Measurements from ENCODE around the gene LRRC4B. TPM values are rescaled to one million over a fixed set of nuclear protein-coding genes. Genes with fewer than 3 reads are reported as not detected.

LRRC4B gene
- total RNA-seq, 1 experiment from 2014 or later = 19.2 TPM

- in situ Hi-C loops (cut with HindIII; ENCODE audit: low sequenced_read_pairs) = no loop called here
Observed at GRCh38 chr19:50496189-50497021, 71.8 kb downstream of the LRRC4B start.

GRCh38 chr19:50495020-50495531 lies 73.2 kb downstream of the LRRC4B start:
- DNase-seq (ENCODE audit: low spot score) = no peak
- in situ Hi-C loops (cut with HindIII; ENCODE audit: low sequenced_read_pairs) = no loop called here

More at GRCh38 chr19:50496189-50497021, 71.8 kb downstream of the LRRC4B start:
- DNase-seq (ENCODE audit: low spot score) = peak; percentile 34

GRCh38 chr19:50494186-50495019 lies 73.8 kb downstream of the LRRC4B start:
- no peak for DNase-seq (ENCODE audit: low spot score)

GRCh38 chr19:50493171-50493570 lies 75.1 kb downstream of the LRRC4B start:
- in situ Hi-C loops (cut with HindIII; ENCODE audit: low sequenced_read_pairs) = no loop called here
- no peak for DNase-seq (ENCODE audit: low spot score)

More at GRCh38 chr19:50494186-50495019, 73.8 kb downstream of the LRRC4B start:
- in situ Hi-C loops (cut with HindIII; ENCODE audit: low sequenced_read_pairs) = no loop called here

GRCh38 chr19:50492303-50493052 lies 75.8 kb downstream of the LRRC4B start:
- DNase-seq (ENCODE audit: low spot score) = no peak
- in situ Hi-C loops (cut with HindIII; ENCODE audit: low sequenced_read_pairs) = no loop called here

GRCh38 chr19:50490991-50491472 lies 77.2 kb downstream of the LRRC4B start:
- DNase-seq (ENCODE audit: low spot score) = no peak
- in situ Hi-C loops (cut with HindIII; ENCODE audit: low sequenced_read_pairs) = no loop called here

- no peak for DNase-seq (ENCODE audit: low spot score)
- in situ Hi-C loops (cut with HindIII; ENCODE audit: low sequenced_read_pairs) = no loop called here
Observed at GRCh38 chr19:50490411-50490811, 77.8 kb downstream of the LRRC4B start.

- in situ Hi-C loops (cut with HindIII; ENCODE audit: low sequenced_read_pairs) = no loop called here
- DNase-seq (ENCODE audit: low spot score) = no peak
Observed at GRCh38 chr19:50489461-50490011, 78.7 kb downstream of the LRRC4B start.

GRCh38 chr19:50488389-50489194 lies 79.6 kb downstream of the LRRC4B start:
- in situ Hi-C loops (cut with HindIII; ENCODE audit: low sequenced_read_pairs) = no loop called here

GRCh38 chr19:50486823-50487515 lies 81.3 kb downstream of the LRRC4B start:
- in situ Hi-C loops (cut with HindIII; ENCODE audit: low sequenced_read_pairs) = no loop called here
- peak; percentile 33 for DNase-seq (ENCODE audit: low spot score)

More at GRCh38 chr19:50488389-50489194, 79.6 kb downstream of the LRRC4B start:
- DNase-seq (ENCODE audit: low spot score) = no peak

- no peak for DNase-seq (ENCODE audit: low spot score)
- in situ Hi-C loops (cut with HindIII; ENCODE audit: low sequenced_read_pairs) = no loop called here
Observed at GRCh38 chr19:50485284-50485955, 82.8 kb downstream of the LRRC4B start.

GRCh38 chr19:50482916-50483315 lies 85.3 kb downstream of the LRRC4B start:
- in situ Hi-C loops (cut with HindIII; ENCODE audit: low sequenced_read_pairs) = no loop called here
- no peak for DNase-seq (ENCODE audit: low spot score)

- in situ Hi-C loops (cut with HindIII; ENCODE audit: low sequenced_read_pairs) = no loop called here
- DNase-seq (ENCODE audit: low spot score) = no peak
Observed at GRCh38 chr19:50482271-50482855, 85.9 kb downstream of the LRRC4B start.

GRCh38 chr19:50481351-50482149 lies 86.7 kb downstream of the LRRC4B start:
- no peak for DNase-seq (ENCODE audit: low spot score)
- in situ Hi-C loops (cut with HindIII; ENCODE audit: low sequenced_read_pairs) = no loop called here

GRCh38 chr19:50480281-50481111 lies 87.7 kb downstream of the LRRC4B start:
- in situ Hi-C loops (cut with HindIII; ENCODE audit: low sequenced_read_pairs) = no loop called here

More at GRCh38 chr19:50480281-50481111, 87.7 kb downstream of the LRRC4B start:
- no peak for DNase-seq (ENCODE audit: low spot score)

Data from G401 (cell line).